Measurements from ENCODE around the gene HK2. TPM values are rescaled to one million over a fixed set of nuclear protein-coding genes. Genes with fewer than 3 reads are reported as not detected.

Gene HK2
- total RNA-seq, 1 donor from 2014 or later = 46.7 TPM

GRCh38 chr2:74924463-74925265 is 90.7 kb downstream of the HK2 start:
- no peaks in the 10 kb centered on the region for H3K4me1 ChIP-seq (ENCODE audit: insufficient read depth, low read length)
- H3K4me2 ChIP-seq (ENCODE audit: low read length) = no peak overlapping the region
- DNase-seq (ENCODE audit: low read depth) (no peak), FAIRE-seq (no peak)
- H3K36me3 ChIP-seq (ENCODE audit: insufficient read depth, low read length) = no peaks in the 10 kb centered on the region
- H4K20me1 ChIP-seq (ENCODE audit: insufficient read depth, low read length) = no peaks in the 10 kb centered on the region
- H3K27ac ChIP-seq (ENCODE audit: low read depth, low read length) = no peak overlapping the region
- H3K9me3 ChIP-seq (ENCODE audit: insufficient read depth, low read depth, low read length) = no peaks in the 10 kb centered on the region
- H3K4me3 ChIP-seq (ENCODE audit: insufficient read depth, low read depth, low read length) = no peak overlapping the region
- no peak overlapping the region for H3K4me3 Mint-ChIP-seq (ENCODE audit: unreplicated experiment)
- peaks cover 8% of the 10 kb centered on the region for H3K27me3 Mint-ChIP-seq (ENCODE audit: low read depth, unreplicated experiment)
- TF ChIP-seq CTCF (IDR thresholded peaks at IDR 0.05; ENCODE audit: insufficient read depth, low read depth, low read length) (no peak), EZH2 (IDR thresholded peaks at IDR 0.05; ENCODE audit: insufficient read depth, low read length) (no peak)
- peaks cover 8% of the 10 kb centered on the region for H3K9me3 Mint-ChIP-seq (ENCODE audit: unreplicated experiment)
- H2AFZ ChIP-seq (ENCODE audit: low read depth, low read length) = no peak overlapping the region
- no peaks in the 10 kb centered on the region for H3K4me1 Mint-ChIP-seq (ENCODE audit: low read depth, unreplicated experiment)
- H3K27me3 ChIP-seq (ENCODE audit: insufficient read depth, low read length) = no peaks in the 10 kb centered on the region
- no peak overlapping the region for H3K9ac ChIP-seq (ENCODE audit: low read length)
- no peak overlapping the region for H3K27ac Mint-ChIP-seq (ENCODE audit: unreplicated experiment)
- peaks cover 6% of the 10 kb centered on the region for H3K36me3 Mint-ChIP-seq (ENCODE audit: low read depth, unreplicated experiment)
- no peaks in the 10 kb centered on the region for H3K79me2 ChIP-seq (ENCODE audit: insufficient read depth, low read length)

DNA sequence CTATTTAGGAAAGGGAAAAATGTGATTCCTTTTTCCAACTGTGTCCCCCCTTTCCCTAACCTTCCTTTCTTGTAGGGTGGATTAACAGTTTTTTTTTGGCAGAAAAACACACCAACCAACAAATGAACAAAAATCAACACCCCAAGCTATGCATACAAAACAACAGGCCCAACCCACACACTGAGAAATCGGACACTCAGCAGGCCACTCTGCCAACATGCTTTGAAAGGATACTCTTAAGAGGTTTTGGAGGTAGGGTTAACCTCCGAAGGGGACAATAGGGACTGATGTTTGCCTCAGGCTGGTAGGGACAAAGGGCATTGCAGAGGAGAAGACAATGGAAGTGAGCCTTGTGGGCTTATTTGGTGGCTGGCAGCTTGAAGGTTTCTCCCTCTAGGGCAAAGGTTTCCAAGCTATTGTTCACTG is 91.4 kb downstream of the HK2 start:
- FAIRE-seq = no peak
- no peaks in the 10 kb centered on the region for H3K4me1 Mint-ChIP-seq (ENCODE audit: low read depth, unreplicated experiment)
- Histone ChIP-seq H3K36me3 (ENCODE audit: insufficient read depth, low read length) (no peaks in the 10 kb centered on the region), H4K20me1 (ENCODE audit: insufficient read depth, low read length) (no peaks in the 10 kb centered on the region), H2AFZ (ENCODE audit: low read depth, low read length) (no peak overlapping the region), H3K9ac (ENCODE audit: low read length) (no peak overlapping the region), H3K9me3 (ENCODE audit: insufficient read depth, low read depth, low read length) (no peaks in the 10 kb centered on the region), H3K4me3 (ENCODE audit: insufficient read depth, low read depth, low read length) (no peak overlapping the region), H3K4me2 (ENCODE audit: low read length) (no peak overlapping the region), H3K4me1 (ENCODE audit: insufficient read depth, low read length) (no peaks in the 10 kb centered on the region), H3K27me3 (ENCODE audit: insufficient read depth, low read length) (no peaks in the 10 kb centered on the region), H3K79me2 (ENCODE audit: insufficient read depth, low read length) (no peaks in the 10 kb centered on the region), H3K27ac (ENCODE audit: low read depth, low read length) (no peak overlapping the region)
- H3K27ac Mint-ChIP-seq (ENCODE audit: unreplicated experiment) = no peak overlapping the region
- H3K27me3 Mint-ChIP-seq (ENCODE audit: low read depth, unreplicated experiment) = peaks cover 8% of the 10 kb centered on the region
- DNase-seq (ENCODE audit: low read depth) = no peak
- TF ChIP-seq EZH2 (IDR thresholded peaks at IDR 0.05; ENCODE audit: insufficient read depth, low read length) (no peak), CTCF (IDR thresholded peaks at IDR 0.05; ENCODE audit: insufficient read depth, low read depth, low read length) (no peak)
- H3K9me3 Mint-ChIP-seq (ENCODE audit: unreplicated experiment) = peaks cover 8% of the 10 kb centered on the region
- H3K4me3 Mint-ChIP-seq (ENCODE audit: unreplicated experiment) = no peak overlapping the region
- H3K36me3 Mint-ChIP-seq (ENCODE audit: low read depth, unreplicated experiment) = peaks cover 9% of the 10 kb centered on the region

DNA sequence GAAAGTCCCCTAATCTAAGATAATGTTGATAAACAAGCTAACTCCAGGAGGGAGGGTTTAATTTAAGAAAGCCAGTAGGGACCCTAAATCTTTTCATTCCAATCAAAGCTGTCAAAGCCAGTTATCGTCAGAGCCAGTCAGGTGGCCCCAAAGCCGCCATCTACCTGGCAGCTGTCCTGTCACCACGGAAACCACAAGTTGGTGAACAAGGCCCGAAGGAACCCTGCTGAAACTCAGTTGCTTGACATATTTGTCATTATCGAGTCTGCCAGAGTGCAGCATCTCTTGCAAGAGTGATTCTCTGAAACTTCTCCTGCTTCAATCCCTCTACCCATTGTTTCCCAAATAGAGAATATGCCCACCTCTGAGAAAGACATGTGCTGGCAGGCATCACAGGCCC is 93.7 kb downstream of the HK2 start:
- no peaks in the 10 kb centered on the region for H3K9me3 ChIP-seq (ENCODE audit: insufficient read depth, low read depth, low read length)
- H3K36me3 ChIP-seq (ENCODE audit: insufficient read depth, low read length) = no peaks in the 10 kb centered on the region
- H3K27ac ChIP-seq (ENCODE audit: low read depth, low read length) = no peak overlapping the region
- Mint-ChIP-seq H3K27me3 (ENCODE audit: low read depth, unreplicated experiment) (no peaks in the 10 kb centered on the region), H3K36me3 (ENCODE audit: low read depth, unreplicated experiment) (peaks cover 15% of the 10 kb centered on the region), H3K9me3 (ENCODE audit: unreplicated experiment) (peaks cover 3% of the 10 kb centered on the region), H3K4me1 (ENCODE audit: low read depth, unreplicated experiment) (no peaks in the 10 kb centered on the region), H3K4me3 (ENCODE audit: unreplicated experiment) (no peak overlapping the region), H3K27ac (ENCODE audit: unreplicated experiment) (no peak overlapping the region)
- no peak overlapping the region for H3K4me3 ChIP-seq (ENCODE audit: insufficient read depth, low read depth, low read length)
- H4K20me1 ChIP-seq (ENCODE audit: insufficient read depth, low read length) = no peaks in the 10 kb centered on the region
- TF ChIP-seq EZH2 (IDR thresholded peaks at IDR 0.05; ENCODE audit: insufficient read depth, low read length) (no peak), CTCF (IDR thresholded peaks at IDR 0.05; ENCODE audit: insufficient read depth, low read depth, low read length) (no peak)
- H2AFZ ChIP-seq (ENCODE audit: low read depth, low read length) = no peak overlapping the region
- no peaks in the 10 kb centered on the region for H3K4me1 ChIP-seq (ENCODE audit: insufficient read depth, low read length)
- no peak overlapping the region for H3K4me2 ChIP-seq (ENCODE audit: low read length)
- no peaks in the 10 kb centered on the region for H3K27me3 ChIP-seq (ENCODE audit: insufficient read depth, low read length)
- no peak for FAIRE-seq
- no peak overlapping the region for H3K9ac ChIP-seq (ENCODE audit: low read length)
- H3K79me2 ChIP-seq (ENCODE audit: insufficient read depth, low read length) = no peaks in the 10 kb centered on the region
- DNase-seq (ENCODE audit: low read depth) = no peak
